Fibroblast of villous mesenchyme (primary cell): Measurements from ENCODE around the gene CDC42EP1. TPM values are rescaled to one million over a fixed set of nuclear protein-coding genes. Genes with fewer than 3 reads are reported as not detected.
A peak's percentile ranks its signal among the peaks of the same experiment; 100 is the strongest.
"Not testable (repeated sequence)": the region's sequence is repeated elsewhere in the genome, so short reads cannot be mapped to it uniquely, and the experiment has no call there.

ENCODE experiments used
- DNase-seq: peaks from one replicate; pipeline ENCODE4 v3.0.0-alpha.2; 2010; ENCODE audit warnings: low read depth
- H3K4me3 ChIP-seq: 2 replicates; pipeline ENCODE4 v1.5.1; 2011; ENCODE audit warnings: low read depth, mild to moderate bottlenecking, low read length
- total RNA-seq: library from RNA; depleted of rRNA; stranded (reverse); fragments of >200 nt; gene quantifications from 2 replicates; pipeline ENCODE4 v1.2.3, GENCODE V29; 2012
- TF ChIP-seq, protein P1 (sequence below): IDR thresholded peaks from 2 replicates; pipeline ENCODE4 v1.5.1; 2012; ENCODE audit warnings: low read depth, mild to moderate bottlenecking, low read length; ENCODE audit not compliant: insufficient read depth

Gene CDC42EP1
- total RNA-seq, 1 donor: 22.9 TPM

DNA sequence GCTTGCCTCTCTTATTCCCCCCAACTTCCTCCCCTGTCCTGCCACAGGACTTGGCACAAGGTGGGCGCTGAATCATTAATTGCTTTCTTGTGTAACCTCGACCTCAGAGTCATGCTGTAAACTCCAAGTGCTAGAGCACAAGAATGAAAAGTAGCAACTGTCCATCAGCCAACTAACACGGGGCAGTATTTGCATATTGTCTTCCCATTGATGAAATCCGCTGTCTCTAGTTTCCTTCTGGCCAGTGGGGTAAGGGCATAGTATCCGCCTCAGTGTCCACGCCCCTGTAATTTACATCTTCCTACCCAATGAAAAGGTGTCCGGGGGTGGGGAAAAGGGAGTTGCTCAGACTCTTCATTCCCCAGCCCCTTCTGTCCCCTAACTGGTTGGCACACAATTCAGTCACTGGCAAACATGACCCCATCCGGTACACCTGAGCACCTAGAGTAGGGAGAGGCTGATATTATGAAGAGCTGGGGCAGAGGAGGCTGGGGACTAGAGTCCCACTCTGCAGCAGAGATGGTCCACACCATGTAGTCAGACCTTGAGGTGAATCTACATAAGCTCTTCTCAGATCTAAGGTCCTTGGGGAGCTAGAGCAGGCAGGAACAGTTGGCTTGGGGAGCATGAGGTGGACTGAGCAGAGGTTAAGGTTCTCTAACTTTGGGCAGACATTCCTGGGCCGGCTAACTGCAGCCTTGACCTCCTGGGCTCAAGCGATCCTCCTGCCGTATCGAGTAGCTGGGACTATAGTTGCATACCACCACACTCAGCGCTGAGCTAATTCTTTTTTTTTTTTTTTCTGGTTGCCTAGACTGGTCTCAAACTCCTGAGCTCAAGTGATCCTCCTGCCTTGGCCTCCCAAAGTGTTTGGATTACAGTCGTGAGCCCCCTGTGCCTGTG is 41.5 kb downstream of the CDC42EP1 start:
- H3K4me3 ChIP-seq: no peak overlapping the region
- DNase-seq: peak; percentile 55
- TF ChIP-seq, protein P1, sequence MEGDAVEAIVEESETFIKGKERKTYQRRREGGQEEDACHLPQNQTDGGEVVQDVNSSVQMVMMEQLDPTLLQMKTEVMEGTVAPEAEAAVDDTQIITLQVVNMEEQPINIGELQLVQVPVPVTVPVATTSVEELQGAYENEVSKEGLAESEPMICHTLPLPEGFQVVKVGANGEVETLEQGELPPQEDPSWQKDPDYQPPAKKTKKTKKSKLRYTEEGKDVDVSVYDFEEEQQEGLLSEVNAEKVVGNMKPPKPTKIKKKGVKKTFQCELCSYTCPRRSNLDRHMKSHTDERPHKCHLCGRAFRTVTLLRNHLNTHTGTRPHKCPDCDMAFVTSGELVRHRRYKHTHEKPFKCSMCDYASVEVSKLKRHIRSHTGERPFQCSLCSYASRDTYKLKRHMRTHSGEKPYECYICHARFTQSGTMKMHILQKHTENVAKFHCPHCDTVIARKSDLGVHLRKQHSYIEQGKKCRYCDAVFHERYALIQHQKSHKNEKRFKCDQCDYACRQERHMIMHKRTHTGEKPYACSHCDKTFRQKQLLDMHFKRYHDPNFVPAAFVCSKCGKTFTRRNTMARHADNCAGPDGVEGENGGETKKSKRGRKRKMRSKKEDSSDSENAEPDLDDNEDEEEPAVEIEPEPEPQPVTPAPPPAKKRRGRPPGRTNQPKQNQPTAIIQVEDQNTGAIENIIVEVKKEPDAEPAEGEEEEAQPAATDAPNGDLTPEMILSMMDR: no peak

DNA sequence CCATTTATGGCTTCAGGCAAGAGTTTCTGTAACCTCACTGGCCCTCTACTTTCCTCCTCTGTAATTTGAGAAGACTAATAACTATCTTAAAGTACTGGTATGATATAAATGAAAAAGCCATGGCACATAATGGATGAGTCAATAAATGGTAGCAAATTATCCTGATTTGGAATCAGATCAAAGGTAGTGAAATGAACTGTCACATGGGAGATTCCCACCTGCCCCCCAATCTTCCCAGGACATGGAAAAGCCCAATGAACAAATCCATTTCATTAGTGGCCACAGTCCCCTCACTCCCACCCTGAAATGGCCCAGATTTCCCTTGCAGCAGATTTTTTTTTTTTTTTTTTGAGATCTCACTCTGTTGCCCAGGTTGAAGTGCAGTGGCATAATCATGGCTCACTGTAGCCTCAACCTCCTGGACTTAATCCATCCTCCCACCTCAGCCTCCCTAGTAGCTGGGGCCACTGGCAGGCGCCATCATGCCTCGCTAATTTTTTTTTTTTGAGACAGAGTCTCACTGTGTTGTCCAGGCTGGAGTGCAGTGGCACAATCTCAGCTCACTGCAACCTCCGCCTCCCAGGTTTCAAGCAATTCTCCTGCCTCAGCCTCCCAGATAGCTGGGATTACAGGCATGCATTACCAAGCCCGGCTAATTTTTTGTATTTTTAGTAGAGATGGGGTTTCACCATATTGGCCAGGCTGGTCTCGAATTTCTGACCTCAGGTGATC is 42.4 kb downstream of the CDC42EP1 start:
- DNase-seq, H3K4me3 ChIP-seq: not testable (repeated sequence)

DNA sequence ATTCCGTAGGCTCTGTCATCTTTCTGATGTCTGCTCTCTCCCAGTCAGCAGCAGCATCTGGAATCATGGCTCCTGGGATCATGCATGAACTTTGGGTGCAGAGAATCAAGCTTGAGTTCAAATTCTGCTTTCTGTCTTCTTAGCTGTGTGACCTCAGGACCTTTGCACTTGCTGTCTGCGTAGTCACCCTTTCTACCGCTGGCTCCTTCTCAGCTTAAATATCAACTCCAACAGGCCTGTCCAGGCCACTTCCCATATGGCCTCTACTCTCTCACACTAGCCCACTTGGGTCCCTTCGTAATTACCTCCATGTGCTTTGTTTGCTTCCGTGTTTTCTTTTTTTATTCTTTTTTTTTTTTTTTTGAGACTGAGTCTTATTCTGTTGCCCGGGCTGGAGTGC is 43.8 kb downstream of the CDC42EP1 start:
- TF ChIP-seq, protein P1: no peak
- no peak overlapping the region for H3K4me3 ChIP-seq
- no peak for DNase-seq

DNA sequence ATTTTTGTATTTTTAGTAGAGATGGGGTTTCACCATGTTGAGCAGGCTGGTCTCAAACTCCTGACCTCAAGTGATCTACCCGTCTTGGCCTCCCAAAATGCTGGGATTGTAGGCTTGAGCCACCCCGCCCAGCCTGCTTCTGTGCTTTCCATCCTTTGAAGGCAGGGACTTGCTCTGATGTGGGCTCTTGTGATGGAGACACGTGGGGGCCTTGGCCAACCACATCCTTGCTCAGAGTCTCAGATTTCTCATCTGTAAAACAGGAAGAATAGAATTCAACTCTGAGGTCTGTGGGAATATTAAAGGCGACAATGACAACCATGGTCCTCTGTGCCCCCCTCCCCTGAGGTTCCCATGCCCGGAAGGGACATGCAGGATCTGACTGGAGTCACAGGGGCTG is 44.6 kb downstream of the CDC42EP1 start:
- TF ChIP-seq, protein P1: no peak
- no peak for DNase-seq
- H3K4me3 ChIP-seq: no peak overlapping the region

DNA sequence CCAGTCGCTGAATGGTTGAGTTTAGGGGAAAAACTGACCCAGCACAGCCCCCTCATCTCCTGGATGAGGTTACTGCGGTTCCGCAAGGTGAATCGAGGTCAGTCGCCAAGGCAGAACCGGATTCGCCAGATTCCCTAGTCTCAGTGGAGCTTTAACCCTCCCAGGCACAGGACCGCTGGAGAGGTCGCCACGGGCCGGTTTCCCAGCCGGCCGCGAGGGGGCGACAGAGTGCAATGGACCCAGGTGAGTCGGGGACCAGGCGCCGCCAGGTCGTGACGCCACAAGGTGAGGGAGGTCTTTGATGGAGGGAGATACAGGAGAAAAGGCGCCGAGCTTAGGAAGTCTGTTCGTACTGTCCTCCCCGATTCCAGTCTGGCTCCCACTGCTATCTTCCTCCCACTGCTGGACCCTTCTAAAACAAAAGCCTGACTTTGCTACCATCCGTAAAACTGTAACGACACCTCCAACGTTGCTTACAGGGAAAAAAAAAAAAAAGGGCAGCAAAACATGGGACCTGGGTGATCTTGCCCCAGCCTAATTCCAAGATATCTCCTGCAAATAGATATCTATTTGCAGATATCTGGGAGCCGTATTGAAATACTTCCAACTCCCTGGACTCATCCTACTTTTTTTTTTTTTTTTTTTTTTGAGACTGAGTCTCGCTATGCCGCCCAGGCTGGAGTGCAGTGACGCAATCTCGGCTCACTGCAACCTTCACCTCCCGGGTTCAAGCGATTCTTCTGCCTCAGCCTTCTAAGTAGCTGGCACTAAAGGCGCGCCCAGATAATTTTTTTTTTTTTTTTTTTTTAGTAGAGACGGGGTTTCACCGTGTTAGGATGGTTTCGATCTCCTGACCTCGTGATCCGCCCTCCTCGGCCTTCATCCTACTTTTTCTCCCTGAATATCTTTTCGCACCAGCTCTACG is 47.0 kb downstream of the CDC42EP1 start:
- TF ChIP-seq, protein P1: peak; percentile 98
- H3K4me3 ChIP-seq: peak overlapping the region; percentile 12
- DNase-seq: peak; percentile 63

DNA sequence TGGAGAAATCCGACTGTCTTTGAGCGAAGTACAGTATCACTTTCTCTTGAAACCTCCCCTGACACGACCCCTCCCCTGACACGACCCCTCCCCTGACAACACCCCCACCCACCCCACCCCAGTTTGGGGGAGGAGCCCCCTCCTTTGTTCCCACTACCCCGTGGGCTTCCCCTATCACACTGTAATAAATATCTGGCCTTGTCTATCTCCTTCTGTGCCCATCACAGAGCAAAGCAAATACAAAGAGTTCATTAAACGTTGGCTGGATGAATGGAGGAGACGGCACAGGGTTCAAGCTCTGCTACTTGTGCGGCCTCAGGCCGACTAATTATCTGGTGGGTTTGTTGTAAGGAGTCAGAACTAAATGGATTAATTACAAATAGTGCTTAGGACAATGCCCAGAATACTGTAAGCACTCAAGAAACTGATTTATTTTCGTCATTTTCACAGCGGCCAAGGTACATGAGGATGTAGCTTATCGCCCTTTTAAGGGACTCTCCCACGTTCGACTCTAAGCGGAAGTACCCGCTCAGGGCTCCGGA is 47.7 kb downstream of the CDC42EP1 start:
- peak overlapping the region; percentile 82 for H3K4me3 ChIP-seq
- TF ChIP-seq, protein P1: no peak
- DNase-seq: no peak
